Measurements from ENCODE around the gene GABRG3.

DNA sequence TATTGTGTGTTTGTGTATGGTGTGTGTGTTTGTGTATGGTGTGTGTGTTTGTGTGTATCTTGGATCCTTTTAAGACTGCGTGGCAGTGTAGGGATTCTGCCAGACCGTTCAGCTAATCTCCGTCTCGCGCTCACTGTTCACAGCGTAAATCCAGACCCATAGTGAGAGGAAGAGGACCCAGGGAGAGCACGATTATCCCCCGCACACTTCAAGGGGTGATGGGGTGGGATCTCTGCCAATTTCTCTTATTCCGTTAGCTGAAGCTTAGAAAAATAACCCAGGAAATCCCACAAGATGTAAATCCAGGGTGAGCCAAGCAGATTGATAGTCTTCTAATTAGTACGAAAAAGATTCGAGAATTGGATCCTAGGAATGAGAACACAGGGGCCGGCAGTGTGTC, 381.2 kb downstream of the GABRG3 start:
- TF ChIP-seq POLR2AphosphoS5 (IDR thresholded peaks at IDR 0.05; ENCODE audit: low read depth) (no peak), GABPA (IDR thresholded peaks at IDR 0.05; ENCODE audit: low read depth) (no peak), SPI1 (IDR thresholded peaks at IDR 0.05; ENCODE audit: borderline replicate concordance, low read depth) (no peak)
- TF ChIP-seq, protein P1, sequence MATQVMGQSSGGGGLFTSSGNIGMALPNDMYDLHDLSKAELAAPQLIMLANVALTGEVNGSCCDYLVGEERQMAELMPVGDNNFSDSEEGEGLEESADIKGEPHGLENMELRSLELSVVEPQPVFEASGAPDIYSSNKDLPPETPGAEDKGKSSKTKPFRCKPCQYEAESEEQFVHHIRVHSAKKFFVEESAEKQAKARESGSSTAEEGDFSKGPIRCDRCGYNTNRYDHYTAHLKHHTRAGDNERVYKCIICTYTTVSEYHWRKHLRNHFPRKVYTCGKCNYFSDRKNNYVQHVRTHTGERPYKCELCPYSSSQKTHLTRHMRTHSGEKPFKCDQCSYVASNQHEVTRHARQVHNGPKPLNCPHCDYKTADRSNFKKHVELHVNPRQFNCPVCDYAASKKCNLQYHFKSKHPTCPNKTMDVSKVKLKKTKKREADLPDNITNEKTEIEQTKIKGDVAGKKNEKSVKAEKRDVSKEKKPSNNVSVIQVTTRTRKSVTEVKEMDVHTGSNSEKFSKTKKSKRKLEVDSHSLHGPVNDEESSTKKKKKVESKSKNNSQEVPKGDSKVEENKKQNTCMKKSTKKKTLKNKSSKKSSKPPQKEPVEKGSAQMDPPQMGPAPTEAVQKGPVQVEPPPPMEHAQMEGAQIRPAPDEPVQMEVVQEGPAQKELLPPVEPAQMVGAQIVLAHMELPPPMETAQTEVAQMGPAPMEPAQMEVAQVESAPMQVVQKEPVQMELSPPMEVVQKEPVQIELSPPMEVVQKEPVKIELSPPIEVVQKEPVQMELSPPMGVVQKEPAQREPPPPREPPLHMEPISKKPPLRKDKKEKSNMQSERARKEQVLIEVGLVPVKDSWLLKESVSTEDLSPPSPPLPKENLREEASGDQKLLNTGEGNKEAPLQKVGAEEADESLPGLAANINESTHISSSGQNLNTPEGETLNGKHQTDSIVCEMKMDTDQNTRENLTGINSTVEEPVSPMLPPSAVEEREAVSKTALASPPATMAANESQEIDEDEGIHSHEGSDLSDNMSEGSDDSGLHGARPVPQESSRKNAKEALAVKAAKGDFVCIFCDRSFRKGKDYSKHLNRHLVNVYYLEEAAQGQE (IDR thresholded peaks at IDR 0.05; ENCODE audit: insufficient replicate concordance, low read depth) = no peak
- TF ChIP-seq, protein P2, sequence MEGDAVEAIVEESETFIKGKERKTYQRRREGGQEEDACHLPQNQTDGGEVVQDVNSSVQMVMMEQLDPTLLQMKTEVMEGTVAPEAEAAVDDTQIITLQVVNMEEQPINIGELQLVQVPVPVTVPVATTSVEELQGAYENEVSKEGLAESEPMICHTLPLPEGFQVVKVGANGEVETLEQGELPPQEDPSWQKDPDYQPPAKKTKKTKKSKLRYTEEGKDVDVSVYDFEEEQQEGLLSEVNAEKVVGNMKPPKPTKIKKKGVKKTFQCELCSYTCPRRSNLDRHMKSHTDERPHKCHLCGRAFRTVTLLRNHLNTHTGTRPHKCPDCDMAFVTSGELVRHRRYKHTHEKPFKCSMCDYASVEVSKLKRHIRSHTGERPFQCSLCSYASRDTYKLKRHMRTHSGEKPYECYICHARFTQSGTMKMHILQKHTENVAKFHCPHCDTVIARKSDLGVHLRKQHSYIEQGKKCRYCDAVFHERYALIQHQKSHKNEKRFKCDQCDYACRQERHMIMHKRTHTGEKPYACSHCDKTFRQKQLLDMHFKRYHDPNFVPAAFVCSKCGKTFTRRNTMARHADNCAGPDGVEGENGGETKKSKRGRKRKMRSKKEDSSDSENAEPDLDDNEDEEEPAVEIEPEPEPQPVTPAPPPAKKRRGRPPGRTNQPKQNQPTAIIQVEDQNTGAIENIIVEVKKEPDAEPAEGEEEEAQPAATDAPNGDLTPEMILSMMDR (IDR thresholded peaks at IDR 0.05; ENCODE audit: insufficient read depth, low read length) = no peak

Data from HL-60 (cell line).